Mononuclear cell (primary cell): ENCODE measurements around the gene TMEM45B. TPM values are rescaled to one million over a fixed set of nuclear protein-coding genes. Genes with fewer than 3 reads are reported as not detected.
"Not testable (repeated sequence)": the region's sequence is repeated elsewhere in the genome, so short reads cannot be mapped to it uniquely, and the experiment has no call there.

ENCODE experiments used
- H3K27me3 ChIP-seq: 2 replicates; pipeline ENCODE4 v1.6.0; 2011; ENCODE audit warnings: low read length, control low read depth; ENCODE audit not compliant: insufficient read depth
- H3K4me1 ChIP-seq: 2 replicates; pipeline ENCODE4 v1.5.1; 2011; ENCODE audit warnings: mild to moderate bottlenecking, low read length, control low read depth; ENCODE audit not compliant: insufficient read depth
- H3K4me3 ChIP-seq: 2 replicates; pipeline ENCODE4 v1.5.1; 2011; ENCODE audit warnings: mild to moderate bottlenecking, low read length, moderate library complexity
- H3K9me3 ChIP-seq: 2 replicates; pipeline ENCODE4 v1.5.1; 2011; ENCODE audit warnings: low read depth, mild to moderate bottlenecking, control low read depth, low read length
- total RNA-seq: library from RNA; depleted of rRNA; stranded (reverse); fragments of >200 nt; gene quantifications from one replicate; pipeline ENCODE4 v1.2.3, GENCODE V29; 2012

TMEM45B gene
- total RNA-seq, 1 donor: 3.5 TPM

- peaks cover 11% of the 10 kb centered on the region for H3K4me1 ChIP-seq
- no peaks in the 10 kb centered on the region for H3K9me3 ChIP-seq
- peaks cover 2% of the 10 kb centered on the region for H3K27me3 ChIP-seq
- H3K4me3 ChIP-seq: no peak overlapping the region
These were observed 23.0 kb upstream of the TMEM45B start for GRCh38 chr11:129792663-129793062.

- Histone ChIP-seq H3K27me3 (peaks cover 3% of the 10 kb centered on the region), H3K4me1 (peaks cover 5% of the 10 kb centered on the region), H3K4me3 (no peak overlapping the region), H3K9me3 (no peaks in the 10 kb centered on the region)
These were observed 20.6 kb upstream of the TMEM45B start for GRCh38 chr11:129795089-129795488.

GRCh38 chr11:129798212-129798611 lies 17.4 kb upstream of the TMEM45B start:
- peaks cover 3% of the 10 kb centered on the region for H3K27me3 ChIP-seq
- no peak overlapping the region for H3K4me3 ChIP-seq
- H3K9me3 ChIP-seq: no peaks in the 10 kb centered on the region
- H3K4me1 ChIP-seq: no peaks in the 10 kb centered on the region

GRCh38 chr11:129800162-129800561 lies 15.5 kb upstream of the TMEM45B start:
- H3K4me3 ChIP-seq, H3K27me3 ChIP-seq, H3K9me3 ChIP-seq, H3K4me1 ChIP-seq: not testable (repeated sequence)

- Histone ChIP-seq H3K27me3 (peaks cover 8% of the 10 kb centered on the region), H3K4me1 (no peaks in the 10 kb centered on the region), H3K4me3 (no peak overlapping the region), H3K9me3 (no peaks in the 10 kb centered on the region)
These were observed 15.0 kb upstream of the TMEM45B start for GRCh38 chr11:129800655-129801054.

- H3K4me1 ChIP-seq: no peaks in the 10 kb centered on the region
- H3K4me3 ChIP-seq: no peak overlapping the region
- no peaks in the 10 kb centered on the region for H3K9me3 ChIP-seq
- peaks cover 10% of the 10 kb centered on the region for H3K27me3 ChIP-seq
These were observed 12.1 kb upstream of the TMEM45B start for GRCh38 chr11:129803533-129803932.

GRCh38 chr11:129804012-129804411 lies 11.6 kb upstream of the TMEM45B start:
- H3K27me3 ChIP-seq: peaks cover 10% of the 10 kb centered on the region
- no peak overlapping the region for H3K4me3 ChIP-seq
- H3K9me3 ChIP-seq: no peaks in the 10 kb centered on the region
- H3K4me1 ChIP-seq: no peaks in the 10 kb centered on the region

- not testable (repeated sequence) for H3K9me3 ChIP-seq, H3K4me1 ChIP-seq, H3K27me3 ChIP-seq, H3K4me3 ChIP-seq
These were observed 7.4 kb upstream of the TMEM45B start for GRCh38 chr11:129808241-129808640.

- H3K4me1 ChIP-seq: peaks cover 23% of the 10 kb centered on the region
- no peak overlapping the region for H3K4me3 ChIP-seq
- H3K9me3 ChIP-seq: no peaks in the 10 kb centered on the region
- peaks cover 17% of the 10 kb centered on the region for H3K27me3 ChIP-seq
These were observed 2.3 kb upstream of the TMEM45B start for GRCh38 chr11:129813231-129813791.

- peaks cover 30% of the 10 kb centered on the region for H3K4me1 ChIP-seq
- no peak overlapping the region for H3K4me3 ChIP-seq
- peaks cover 22% of the 10 kb centered on the region for H3K27me3 ChIP-seq
- no peaks in the 10 kb centered on the region for H3K9me3 ChIP-seq
These were observed 1.2 kb upstream of the TMEM45B start for GRCh38 chr11:129814244-129815014.

GRCh38 chr11:129817534-129818051 lies 1.9 kb downstream of the TMEM45B start:
- peaks cover 30% of the 10 kb centered on the region for H3K4me1 ChIP-seq
- H3K27me3 ChIP-seq: peaks cover 22% of the 10 kb centered on the region
- H3K4me3 ChIP-seq: no peak overlapping the region
- H3K9me3 ChIP-seq: no peaks in the 10 kb centered on the region

GRCh38 chr11:129818236-129818635 lies 2.6 kb downstream of the TMEM45B start:
- peaks cover 22% of the 10 kb centered on the region for H3K27me3 ChIP-seq
- H3K9me3 ChIP-seq, H3K4me3 ChIP-seq: not testable (repeated sequence)
- H3K4me1 ChIP-seq: peaks cover 30% of the 10 kb centered on the region

GRCh38 chr11:129819237-129819636 lies 3.6 kb downstream of the TMEM45B start:
- Histone ChIP-seq H3K9me3 (no peaks in the 10 kb centered on the region), H3K27me3 (peaks cover 22% of the 10 kb centered on the region), H3K4me1 (peaks cover 35% of the 10 kb centered on the region), H3K4me3 (no peak overlapping the region)

- peaks cover 45% of the 10 kb centered on the region for H3K4me1 ChIP-seq
- not testable (repeated sequence) for H3K4me3 ChIP-seq, H3K9me3 ChIP-seq
- peaks cover 18% of the 10 kb centered on the region for H3K27me3 ChIP-seq
These were observed 4.6 kb downstream of the TMEM45B start for GRCh38 chr11:129820228-129820627.

GRCh38 chr11:129823281-129823680 lies 7.6 kb downstream of the TMEM45B start:
- H3K9me3 ChIP-seq, H3K27me3 ChIP-seq, H3K4me3 ChIP-seq: not testable (repeated sequence)
- H3K4me1 ChIP-seq: peaks cover 38% of the 10 kb centered on the region

GRCh38 chr11:129823799-129824198 lies 8.2 kb downstream of the TMEM45B start:
- H3K4me3 ChIP-seq, H3K9me3 ChIP-seq, H3K27me3 ChIP-seq: not testable (repeated sequence)
- peaks cover 38% of the 10 kb centered on the region for H3K4me1 ChIP-seq
